Stimulated activated naive CD8-positive, alpha-beta T cell treated with anti-CD3 and anti-CD28 coated beads, Interleukin-15, Interleukin-2, amounts not matched to agents 100 U/mL and 50 U/mL, for 24 hours (primary cell): ENCODE results near the gene ALOX5AP.
"Not testable (repeated sequence)": the region's sequence is repeated elsewhere in the genome, so short reads cannot be mapped to it uniquely, and the experiment has no call there.

Experiments
- ATAC-seq: fragments of 150-1000 bp; cut with Tn5 transposase; one replicate; pipeline ENCODE4 v1.10.0; 2021
- DNase-seq: peaks from one replicate; pipeline ENCODE4 v3.0.0; 2021

Gene ALOX5AP

GRCh38 chr13:30737511-30738337, 2.4 kb downstream of the ALOX5AP start:
- no peak for ATAC-seq
- peak; percentile 35 for DNase-seq

- ATAC-seq, result no peak
- no peak for DNase-seq
Measured at GRCh38 chr13:30738526-30739236, 3.3 kb downstream of the ALOX5AP start.

GRCh38 chr13:30739237-30739528, 3.8 kb downstream of the ALOX5AP start:
- ATAC-seq (no peak), DNase-seq (no peak)

GRCh38 chr13:30739761-30740642, 4.7 kb downstream of the ALOX5AP start:
- DNase-seq (peak; percentile 51), ATAC-seq (peak; percentile 81)

GRCh38 chr13:30742901-30743300, 7.6 kb downstream of the ALOX5AP start:
- ATAC-seq, result no peak

GRCh38 chr13:30743319-30744055, 8.1 kb downstream of the ALOX5AP start:
- ATAC-seq, result no peak
- no peak for DNase-seq

More at GRCh38 chr13:30742901-30743300, 7.6 kb downstream of the ALOX5AP start:
- DNase-seq, result no peak

GRCh38 chr13:30744056-30744680, 8.8 kb downstream of the ALOX5AP start:
- peak; percentile 89 for ATAC-seq
- DNase-seq, result peak; percentile 83

- ATAC-seq, result no peak
- no peak for DNase-seq
Measured at GRCh38 chr13:30744681-30745077, 9.3 kb downstream of the ALOX5AP start.

GRCh38 chr13:30745906-30746686, 10.8 kb downstream of the ALOX5AP start:
- ATAC-seq (no peak), DNase-seq (no peak)

- no peak for ATAC-seq
Measured at GRCh38 chr13:30746791-30747190, 11.4 kb downstream of the ALOX5AP start.

GRCh38 chr13:30747845-30748244, 12.5 kb downstream of the ALOX5AP start:
- not testable (repeated sequence) for ATAC-seq, DNase-seq

More at GRCh38 chr13:30746791-30747190, 11.4 kb downstream of the ALOX5AP start:
- no peak for DNase-seq

- no peak for ATAC-seq
- DNase-seq, result no peak
Measured at GRCh38 chr13:30748717-30749116, 13.4 kb downstream of the ALOX5AP start.

- ATAC-seq, result no peak
- no peak for DNase-seq
Measured at GRCh38 chr13:30750036-30750435, 14.7 kb downstream of the ALOX5AP start.

- DNase-seq (no peak), ATAC-seq (peak; percentile 45)
Measured at GRCh38 chr13:30751183-30751933, 16.0 kb downstream of the ALOX5AP start.

GRCh38 chr13:30752201-30752797, 17.0 kb downstream of the ALOX5AP start:
- ATAC-seq, result peak; percentile 57
- DNase-seq, result no peak

- ATAC-seq (no peak), DNase-seq (no peak)
Measured at GRCh38 chr13:30753030-30753616, 17.8 kb downstream of the ALOX5AP start.

- ATAC-seq (no peak), DNase-seq (no peak)
Measured at GRCh38 chr13:30755678-30756077, 20.3 kb downstream of the ALOX5AP start.

GRCh38 chr13:30757026-30757742, 21.8 kb downstream of the ALOX5AP start:
- ATAC-seq, result no peak
- no peak for DNase-seq
